Activated CD4-positive, alpha-beta T cell treated with anti-CD3 and anti-CD28 coated beads, Interleukin-2, amount 50 U/mL, for 16 hours (primary cell): ENCODE measurements around the gene CBR3.
"Not testable (repeated sequence)": the region's sequence is repeated elsewhere in the genome, so short reads cannot be mapped to it uniquely, and the experiment has no call there.

Source experiments
- DNase-seq: peaks from one replicate; pipeline ENCODE4 v3.0.0-alpha.2; 2020

Gene CBR3

DNA sequence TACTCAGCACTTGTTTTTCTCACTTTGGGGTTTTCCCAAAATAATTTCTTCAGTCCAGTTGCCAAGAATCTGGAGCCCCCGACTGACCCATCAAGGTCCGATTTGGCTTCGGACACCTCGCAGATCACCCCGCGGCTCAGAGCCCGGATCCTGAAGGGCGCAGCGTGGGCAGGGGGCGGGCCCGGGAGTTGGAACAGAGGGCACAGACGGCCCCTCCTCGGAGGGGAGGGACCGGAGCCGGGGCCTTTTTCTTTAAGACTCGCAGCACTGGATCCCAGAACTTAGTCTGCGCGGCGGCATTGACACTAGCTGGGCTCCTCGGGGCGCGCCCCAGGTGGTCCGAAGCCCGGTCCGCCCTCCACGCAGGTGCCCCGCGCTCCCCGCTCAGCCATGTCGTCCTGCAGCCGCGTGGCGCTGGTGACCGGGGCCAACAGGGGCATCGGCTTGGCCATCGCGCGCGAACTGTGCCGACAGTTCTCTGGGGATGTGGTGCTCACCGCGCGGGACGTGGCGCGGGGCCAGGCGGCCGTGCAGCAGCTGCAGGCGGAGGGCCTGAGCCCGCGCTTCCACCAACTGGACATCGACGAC lies at the start of gene CBR3:
TSS of gene CBR3 (plus strand) at position 277 of the 588 bp plus-strand sequence. CDS start at position 391, 114 bp downstream.
- peak; percentile 62 for DNase-seq

DNA sequence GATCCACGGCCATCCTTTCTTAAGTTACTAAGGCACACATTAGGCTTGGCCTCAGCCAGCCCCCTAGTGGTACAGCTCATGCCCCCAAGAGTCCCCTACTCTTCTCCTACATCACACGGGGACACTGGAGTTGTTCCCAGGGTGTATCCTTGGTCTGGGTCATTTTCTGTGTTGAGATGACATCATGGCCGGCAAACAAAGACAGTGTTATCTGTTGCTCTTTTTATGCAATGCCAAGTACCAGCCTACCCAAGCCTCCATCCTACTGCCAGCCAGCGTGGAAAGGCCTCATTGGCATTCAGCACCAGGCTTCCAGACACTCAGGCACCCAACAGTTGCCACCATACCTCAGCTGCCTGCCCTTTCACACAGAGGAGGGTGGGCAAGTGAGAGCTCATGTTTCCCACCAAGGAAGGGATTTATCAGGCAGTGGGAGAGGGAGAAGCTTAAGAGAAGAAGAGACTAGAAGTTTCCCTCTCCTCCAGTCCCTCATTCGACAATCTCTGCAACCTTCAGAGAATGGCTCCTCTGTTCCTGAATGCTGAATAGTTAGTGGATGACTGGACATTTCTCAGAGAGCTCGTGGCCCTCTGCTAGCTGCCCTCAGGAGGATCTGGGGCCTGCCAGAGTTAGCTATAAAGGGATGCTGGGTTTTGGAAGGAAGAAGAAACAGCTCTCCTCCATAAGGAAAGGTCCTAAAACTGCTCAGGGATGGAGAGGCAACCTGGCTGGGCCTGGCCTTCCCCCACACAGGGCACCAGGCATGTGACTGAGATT lies 47.3 kb upstream of the CBR3 start:
- DNase-seq: no peak

DNA sequence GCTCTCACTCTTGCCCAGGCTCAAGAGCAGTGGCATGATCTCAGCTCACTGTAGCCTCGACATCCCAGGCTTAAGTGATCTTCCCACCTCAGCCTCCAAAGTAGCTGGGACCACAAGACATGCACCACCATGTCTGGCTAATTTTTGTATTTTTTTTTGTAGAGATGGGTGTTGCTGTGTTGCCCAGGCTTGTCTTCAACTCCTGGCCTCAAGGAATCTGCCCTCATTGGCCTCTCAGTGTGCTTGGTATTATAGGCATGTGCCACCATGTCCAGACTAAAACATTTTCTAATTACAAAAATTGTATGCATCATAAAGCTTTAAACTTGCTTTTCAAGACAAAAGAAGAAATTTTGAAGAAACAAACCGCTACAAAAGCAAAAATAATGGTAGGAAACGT lies 44.9 kb upstream of the CBR3 start:
- no peak for DNase-seq

DNA sequence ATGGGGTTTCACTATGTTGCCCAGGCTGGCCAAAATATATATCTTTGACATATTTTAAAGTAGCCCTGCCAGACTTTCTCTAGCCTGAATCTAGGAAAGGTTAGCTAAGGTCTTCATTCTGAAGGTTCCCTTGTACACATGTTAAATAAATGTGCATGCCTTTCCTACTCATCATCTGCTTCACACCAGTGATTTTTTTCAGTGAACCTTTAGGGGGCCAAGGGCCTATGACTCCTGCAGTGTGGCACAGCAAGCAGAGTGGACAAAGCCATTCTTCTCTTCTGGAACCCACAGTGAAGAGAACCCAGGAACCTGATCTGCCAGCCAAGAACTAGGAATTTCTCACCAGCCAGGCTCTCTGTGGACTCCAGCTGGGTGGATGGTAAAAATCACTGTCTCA lies 42.2 kb upstream of the CBR3 start:
- DNase-seq: no peak

DNA sequence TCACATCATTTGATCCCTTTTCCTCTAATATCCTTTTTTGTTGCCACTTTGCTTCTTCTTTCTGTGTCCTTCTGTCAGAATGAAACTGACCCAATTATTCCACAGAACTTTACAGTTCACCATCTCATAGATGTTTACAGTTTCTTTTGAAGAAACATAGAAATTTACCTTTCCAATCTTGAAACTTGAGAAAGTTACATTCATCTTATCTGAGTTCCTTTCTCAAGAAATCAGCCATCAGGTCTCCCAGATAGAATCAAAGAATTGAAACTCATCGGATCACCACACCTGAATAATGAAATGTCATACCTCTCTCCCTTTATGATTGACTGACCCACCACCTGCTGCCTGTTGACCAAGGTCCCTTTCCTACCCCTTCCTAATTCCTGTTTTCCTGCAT lies 41.4 kb upstream of the CBR3 start:
- no peak for DNase-seq

DNA sequence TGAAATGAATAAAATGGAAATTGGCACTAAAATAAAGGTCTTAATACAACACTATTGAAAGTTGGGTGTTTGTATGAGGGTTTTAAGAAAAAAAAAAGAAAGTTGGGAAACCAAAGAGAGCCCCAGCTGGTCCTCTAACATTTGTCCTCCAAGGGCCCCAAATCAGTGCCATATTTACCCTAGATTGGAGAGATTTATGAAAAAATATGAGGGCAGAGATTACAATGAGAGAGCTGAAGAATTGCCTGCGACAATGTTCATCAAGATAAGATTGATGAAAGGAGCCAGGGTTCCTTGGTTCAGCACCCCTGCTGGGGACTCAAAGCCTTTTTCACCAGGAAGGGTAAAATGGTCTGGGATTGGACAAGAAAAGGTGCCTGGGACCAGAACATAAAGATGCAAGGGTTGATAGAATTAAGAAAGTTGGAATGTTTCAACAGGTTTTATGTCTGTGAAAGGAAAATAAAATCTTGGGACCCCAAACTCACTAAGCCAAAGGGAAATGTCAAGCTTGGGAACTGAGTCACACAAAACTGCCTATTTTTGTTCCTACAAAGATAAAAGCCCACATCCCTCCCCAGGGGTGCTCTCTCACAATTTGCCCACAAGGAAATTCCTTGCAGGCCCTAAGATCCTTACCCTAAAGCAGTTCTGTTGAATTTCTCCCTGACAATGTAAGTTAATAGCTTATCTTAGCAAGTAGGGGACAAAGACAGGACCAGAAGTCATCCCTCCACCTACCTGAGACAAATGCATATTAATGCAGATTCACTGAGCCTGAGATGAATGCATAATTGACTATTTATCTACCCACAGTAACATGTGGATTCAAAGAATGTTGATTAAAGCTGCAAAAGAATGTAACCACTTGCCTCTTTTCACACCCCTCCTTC lies 38.2 kb upstream of the CBR3 start:
- DNase-seq: no peak

GRCh38 chr21:36097427-36098181 lies 37.3 kb upstream of the CBR3 start:
- DNase-seq: no peak

GRCh38 chr21:36098182-36098532 lies 36.7 kb upstream of the CBR3 start:
- DNase-seq: no peak

GRCh38 chr21:36099000-36099399 lies 35.9 kb upstream of the CBR3 start:
- DNase-seq: no peak

- DNase-seq: not testable (repeated sequence)
Measured at GRCh38 chr21:36099695-36100211, 35.1 kb upstream of the CBR3 start.

GRCh38 chr21:36100971-36101641 lies 33.8 kb upstream of the CBR3 start:
- DNase-seq: no peak

- DNase-seq: no peak
Measured at GRCh38 chr21:36103434-36103833, 31.4 kb upstream of the CBR3 start.

- DNase-seq: peak; percentile 43
Measured at GRCh38 chr21:36104317-36105300, 30.3 kb upstream of the CBR3 start.

GRCh38 chr21:36105327-36105842 lies 29.5 kb upstream of the CBR3 start:
- DNase-seq: no peak

GRCh38 chr21:36109868-36110267 lies 25.0 kb upstream of the CBR3 start:
- DNase-seq: no peak

DNA sequence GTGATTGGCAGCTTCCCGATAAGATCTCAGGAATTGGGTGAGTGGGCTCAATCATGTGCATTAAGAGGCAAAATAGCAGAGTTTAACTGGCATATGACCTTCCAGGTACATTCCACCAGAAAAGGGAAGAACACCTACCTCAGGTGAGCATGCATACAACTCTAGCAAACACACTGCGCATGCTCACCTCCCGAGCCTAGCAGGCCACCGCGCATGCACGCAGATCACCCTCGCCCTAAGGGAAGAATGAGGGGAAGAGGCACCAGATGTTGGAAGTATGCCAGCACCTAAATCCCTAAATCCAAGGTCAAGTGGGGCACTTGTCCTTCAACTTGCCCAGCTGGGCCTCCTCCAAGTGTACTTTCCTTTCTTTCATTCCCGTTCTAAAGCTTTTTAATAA lies 23.6 kb upstream of the CBR3 start:
- no peak for DNase-seq

- peak; percentile 78 for DNase-seq
Measured at GRCh38 chr21:36113647-36114428, 21.0 kb upstream of the CBR3 start.

- DNase-seq: no peak
Measured at GRCh38 chr21:36115138-36115730, 19.6 kb upstream of the CBR3 start.

DNA sequence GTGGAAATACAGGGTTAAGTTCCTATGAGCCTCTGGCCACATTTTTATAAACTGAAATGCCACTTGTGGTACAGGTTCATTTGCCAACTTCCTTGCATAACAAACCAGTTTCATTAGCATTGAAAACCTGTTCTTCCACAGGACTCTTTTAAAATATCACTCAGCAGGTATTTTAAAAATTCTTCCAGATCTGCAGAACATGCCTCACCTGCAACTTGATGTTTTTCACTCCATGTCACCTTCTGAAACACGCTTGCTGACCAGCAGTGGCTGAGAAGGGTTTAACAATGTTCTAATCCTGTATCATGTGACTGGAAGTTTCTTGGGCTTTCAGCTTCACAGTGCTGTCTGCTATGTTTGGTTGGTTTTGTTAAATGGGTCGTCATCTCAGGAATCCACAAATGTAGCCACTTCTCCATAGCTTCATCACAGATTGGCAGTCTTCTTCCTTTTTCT lies 17.6 kb upstream of the CBR3 start:
- no peak for DNase-seq
